B cell (primary cell): ENCODE results near the gene HOMER1. TPM values are rescaled to one million over a fixed set of nuclear protein-coding genes. Genes with fewer than 3 reads are reported as not detected.

Source experiments
- ATAC-seq: fragments of 200-7000 bp; cut with Tn5 transposase; one replicate; pipeline ENCODE4 v1.10.0; 2021; ENCODE audit warnings: low read depth, mild to moderate bottlenecking, moderate number of reproducible peaks, moderate library complexity
- CTCF ChIA-PET: fragments of 350-600 bp; sonication (Branson Sonifier 250); formaldehyde crosslinking; loops from one replicate; lab custom pipeline; 2021; ENCODE audit warnings: antibody characterized with exemption, inconsistent platforms; lab: Charles Lee
- POLR2A ChIA-PET: fragments of 350-600 bp; sonication (Branson Sonifier 250); formaldehyde crosslinking; loops from one replicate; lab custom pipeline; 2021; ENCODE audit warnings: antibody characterized with exemption; lab: Charles Lee
- DNase-seq: peaks from one replicate; pipeline ENCODE4 v3.0.0; 2013
- H2AFZ ChIP-seq: 2 replicates; pipeline ENCODE4 v1.6.1; 2012; ENCODE audit warnings: mild to moderate bottlenecking, low read depth, low read length; ENCODE audit not compliant: insufficient read depth, poor library complexity, severe bottlenecking
- H3K27ac ChIP-seq, 2 donors: 1 replicate in 1 of 2; 2 replicates in 1 of 2; pipeline ENCODE4 v1.5.1; 2012 to 2013; ENCODE audit warnings: low read length in 2 of 2, mild to moderate bottlenecking in 2 of 2, moderate library complexity in 1 of 2
- H3K27me3 ChIP-seq, 4 experiments: fragments of 200-600 bp in 1 of 4; sonication (generic) in 1 of 4; replicated peaks in 1 of 4; 1 replicate in 2 of 4; 2 replicates in 2 of 4; pipeline versions ENCODE4 v1.6.1 to v1.7.0; 2013 to 2016; ENCODE audit warnings: low read length in 3 of 4, mild to moderate bottlenecking in 2 of 4, mixed read lengths in 1 of 4, moderate library complexity in 1 of 4; ENCODE audit not compliant: insufficient read depth in 4 of 4, control insufficient read depth in 3 of 4; ENCODE audit errors: control extremely low read depth in 1 of 4
- H3K36me3 ChIP-seq, 2 experiments: replicated peaks in 1 of 2; 1 replicate in 1 of 2; 2 replicates in 1 of 2; pipeline versions ENCODE4 v1.6.1 to v1.7.1; 2013; ENCODE audit warnings: low read length in 1 of 2; ENCODE audit not compliant: insufficient read depth in 2 of 2, control insufficient read depth in 1 of 2; ENCODE audit errors: control extremely low read depth in 1 of 2, extremely low read depth in 1 of 2
- H3K4me1 ChIP-seq, 2 donors: fragments of 200-600 bp in 1 of 2; sonication (generic) in 1 of 2; 1 replicate in 1 of 2; 2 replicates in 1 of 2; pipeline versions ENCODE4 v1.5.1 to v1.6.1; 2013 to 2017; ENCODE audit warnings: low read length in 2 of 2; ENCODE audit not compliant: control insufficient read depth in 2 of 2, insufficient read depth in 2 of 2
- H3K4me2 ChIP-seq: replicated peaks from 2 replicates; pipeline ENCODE3; 2012; ENCODE audit warnings: mild to moderate bottlenecking, low read depth, low read length; ENCODE audit not compliant: poor library complexity, severe bottlenecking
- H3K4me3 ChIP-seq, 5 experiments: fragments of 200-600 bp in 1 of 5; sonication (generic) in 1 of 5; 1 replicate in 3 of 5; 2 replicates in 2 of 5; pipeline versions ENCODE4 v1.5.1 to v1.7.0; 2011 to 2016; ENCODE audit warnings: low read length in 4 of 5, mild to moderate bottlenecking in 4 of 5, low read depth in 2 of 5, control low read depth in 1 of 5, moderate library complexity in 1 of 5; ENCODE audit not compliant: insufficient read depth in 1 of 5; ENCODE audit errors: control extremely low read depth in 1 of 5, extremely low read depth in 1 of 5
- H3K79me2 ChIP-seq: fragments of 200-600 bp; sonication (generic); one replicate; pipeline ENCODE4 v1.6.0; 2016; ENCODE audit warnings: low read length; ENCODE audit not compliant: control insufficient read depth, insufficient read depth
- H3K9ac ChIP-seq: fragments of 200-600 bp; sonication (generic); 2 replicates; pipeline ENCODE4 v1.6.1; 2017; ENCODE audit warnings: mild to moderate bottlenecking, low read length, moderate library complexity
- H3K9me3 ChIP-seq, 3 donors: one replicate each; pipeline versions ENCODE4 v1.6.1 to v1.7.1; 2013; ENCODE audit warnings: low read length in 2 of 3; ENCODE audit not compliant: control insufficient read depth in 2 of 3, insufficient read depth in 1 of 3; ENCODE audit errors: control extremely low read depth in 1 of 3
- H4K20me1 ChIP-seq: 2 replicates; pipeline ENCODE4 v1.6.0; 2012; ENCODE audit warnings: mild to moderate bottlenecking, low read length; ENCODE audit not compliant: insufficient read depth, control insufficient read depth, poor library complexity, severe bottlenecking
- H3K27ac Mint-ChIP-seq: one replicate; pipeline ENCODE4 v1.8.0; 2021; ENCODE audit warnings: mixed read lengths
- H3K27me3 Mint-ChIP-seq: one replicate; pipeline ENCODE4 v1.8.0; 2021; ENCODE audit warnings: mixed read lengths
- H3K4me1 Mint-ChIP-seq: one replicate; pipeline ENCODE4 v1.8.0; 2021; ENCODE audit warnings: mixed read lengths
- H3K4me3 Mint-ChIP-seq: one replicate; pipeline ENCODE4 v1.8.0; 2021; ENCODE audit warnings: mixed read lengths
- H3K9me3 Mint-ChIP-seq: one replicate; pipeline ENCODE4 v1.8.0; 2022; ENCODE audit warnings: mixed read lengths; ENCODE audit not compliant: insufficient read depth
- CTCF ChIP-seq: fragments of 200-600 bp; IDR thresholded peaks from one replicate; pipeline ENCODE4 v1.8.0; 2022; ENCODE audit warnings: antibody characterized with exemption, mild to moderate bottlenecking
- EZH2 ChIP-seq: IDR thresholded peaks from 2 replicates; pipeline ENCODE4 v1.6.1; 2012; ENCODE audit warnings: borderline replicate concordance, low read depth, mild to moderate bottlenecking, moderate library complexity, low read length; ENCODE audit not compliant: insufficient read depth, poor library complexity, severe bottlenecking
- WGBS: methylation state at CpG from one replicate; pipeline ENCODE4 v1.1.5; 2013; ENCODE audit warnings: missing lambda C conversion rate; ENCODE audit not compliant: insufficient coverage; 5-methylcytosine and 5-hydroxymethylcytosine counted together
- intact Hi-C: fragments of 100-400 bp; cut with micrococcal nuclease; formaldehyde crosslinking; loops from one replicate; pipeline ENCODE4 v1.10.0; 2022
- polyA plus RNA-seq: library from polyadenylated mRNA; depleted of rRNA; stranded (reverse); fragments of >200 nt; gene quantifications from 2 replicates; pipeline ENCODE4 v1.2.3, GENCODE V29; 2012
- total RNA-seq, 2 donors: library from RNA; stranded (reverse); fragments of 120-200 nt in 1 of 2; gene quantifications; 1 replicate in 1 of 2; 2 replicates in 1 of 2; pipeline versions ENCODE4 v1.2.3 to v1.2.4, GENCODE V29; 2013 to 2022

The HOMER1 gene
- total and polyA plus RNA-seq, 2 donors (not counting 1 experiment from before 2014, with no cell fraction given), result 0.63 to 5.4 TPM

- H3K4me3 Mint-ChIP-seq, result no peak overlapping the region
- H3K27me3 Mint-ChIP-seq, result peaks cover 19% of the 10 kb centered on the region
- no peaks in the 10 kb centered on the region for H3K4me1 Mint-ChIP-seq
- Histone ChIP-seq H3K79me2 (no peaks in the 10 kb centered on the region), H3K4me3 (no peak overlapping the region), H3K4me1 (no peaks in the 10 kb centered on the region), H3K9me3 (no peaks in the 10 kb centered on the region), H4K20me1 (no peaks in the 10 kb centered on the region), H3K36me3 (no peaks in the 10 kb centered on the region), H3K27ac (no peak overlapping the region), H3K9ac (no peak overlapping the region), H2AFZ (no peak overlapping the region), H3K4me2 (no peak overlapping the region), H3K27me3 (no peaks in the 10 kb centered on the region)
- ATAC-seq (no peak), DNase-seq (no peak)
- TF ChIP-seq CTCF (no peak), EZH2 (no peak)
- intact Hi-C loops, result no loop called here
- H3K9me3 Mint-ChIP-seq, result no peaks in the 10 kb centered on the region
- POLR2A ChIA-PET, result no interaction called here
- CTCF ChIA-PET, result no interaction called here
- no peak overlapping the region for H3K27ac Mint-ChIP-seq
- 95% methylated on average over 3 of the region's 3 CpGs for WGBS
Measured at GRCh38 chr5:79493596-79494345, 20.2 kb downstream of the HOMER1 start.

GRCh38 chr5:79491690-79492317 lies 22.1 kb downstream of the HOMER1 start:
- Histone ChIP-seq H3K4me1 (no peaks in the 10 kb centered on the region), H2AFZ (no peak overlapping the region), H3K36me3 (no peaks in the 10 kb centered on the region), H4K20me1 (no peaks in the 10 kb centered on the region), H3K9me3 (no peaks in the 10 kb centered on the region), H3K4me2 (no peak overlapping the region), H3K4me3 (no peak overlapping the region), H3K27me3 (no peaks in the 10 kb centered on the region), H3K9ac (no peak overlapping the region), H3K27ac (no peak overlapping the region), H3K79me2 (no peaks in the 10 kb centered on the region)
- Mint-ChIP-seq H3K27ac (no peak overlapping the region), H3K4me1 (no peaks in the 10 kb centered on the region), H3K4me3 (no peak overlapping the region), H3K9me3 (no peaks in the 10 kb centered on the region), H3K27me3 (peaks cover 25% of the 10 kb centered on the region)
- no peak for ATAC-seq
- ChIA-PET POLR2A (no interaction called here), CTCF (no interaction called here)
- no peak for DNase-seq
- intact Hi-C loops, result no loop called here
- TF ChIP-seq CTCF, result no peak
- no peak for TF ChIP-seq EZH2
